ENCODE results near the gene CLHC1. TPM values are rescaled to one million over a fixed set of nuclear protein-coding genes. Genes with fewer than 3 reads are reported as not detected.

CLHC1 gene
- total and polyA plus RNA-seq, 9 donors: 5.6 to 21.3 (median 14.0) TPM

DNA sequence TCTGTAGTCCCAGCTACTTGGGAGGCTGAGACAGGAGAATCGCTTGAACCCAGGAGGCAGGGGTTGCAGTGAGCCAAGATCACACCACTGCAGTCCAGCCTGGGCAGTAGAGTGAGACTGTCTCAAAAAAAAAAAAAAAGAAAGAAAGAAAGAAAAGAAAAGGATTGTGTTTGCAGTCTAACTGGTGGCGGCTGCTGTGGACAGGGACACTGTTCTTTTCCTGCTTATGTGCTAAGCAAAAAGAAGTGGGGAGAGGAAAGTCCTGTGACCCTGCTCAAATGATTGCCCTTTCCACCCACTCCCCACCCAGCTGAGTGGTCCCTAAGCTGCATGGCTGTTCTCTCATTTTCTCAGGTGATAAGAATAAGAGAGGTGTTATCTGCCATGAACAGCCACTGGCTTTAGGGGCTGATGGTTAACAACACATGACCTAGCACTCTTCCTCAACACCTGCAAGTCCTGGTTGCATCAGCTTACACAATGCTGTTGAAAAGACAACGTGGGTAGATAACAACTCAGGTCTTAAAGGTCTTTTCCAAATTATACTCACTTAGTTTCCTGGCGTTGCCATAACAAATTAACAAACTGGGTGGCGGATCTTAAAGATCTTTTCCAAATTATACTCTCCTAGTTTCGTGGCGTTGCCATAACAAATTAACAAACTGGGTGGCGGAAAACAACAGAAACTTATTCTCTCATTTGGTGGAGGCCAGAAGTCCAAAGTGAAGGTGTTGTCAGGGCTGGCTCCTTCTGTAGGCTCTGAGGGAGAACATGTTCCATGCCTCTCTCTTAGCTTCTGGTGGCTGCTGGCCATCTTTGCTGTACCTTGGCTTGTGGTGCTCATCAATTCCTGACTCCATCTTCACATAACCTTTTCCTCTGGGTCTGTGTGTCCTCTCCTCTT is 91.5 kb downstream of the CLHC1 start:
- Histone ChIP-seq H3K27ac (no peak overlapping the region), H3K4me1 (ENCODE audit: insufficient read depth) (peaks cover 2% of the 10 kb centered on the region), H3K27me3 (no peaks in the 10 kb centered on the region), H3K4me3 (no peak overlapping the region), H3K36me3 (no peaks in the 10 kb centered on the region), H3K9me3 (no peaks in the 10 kb centered on the region)
- 89 to 91% (median 90%) methylated on average over 8 of the region's 8 CpGs for WGBS, 3 donors
- TF ChIP-seq, protein P1, sequence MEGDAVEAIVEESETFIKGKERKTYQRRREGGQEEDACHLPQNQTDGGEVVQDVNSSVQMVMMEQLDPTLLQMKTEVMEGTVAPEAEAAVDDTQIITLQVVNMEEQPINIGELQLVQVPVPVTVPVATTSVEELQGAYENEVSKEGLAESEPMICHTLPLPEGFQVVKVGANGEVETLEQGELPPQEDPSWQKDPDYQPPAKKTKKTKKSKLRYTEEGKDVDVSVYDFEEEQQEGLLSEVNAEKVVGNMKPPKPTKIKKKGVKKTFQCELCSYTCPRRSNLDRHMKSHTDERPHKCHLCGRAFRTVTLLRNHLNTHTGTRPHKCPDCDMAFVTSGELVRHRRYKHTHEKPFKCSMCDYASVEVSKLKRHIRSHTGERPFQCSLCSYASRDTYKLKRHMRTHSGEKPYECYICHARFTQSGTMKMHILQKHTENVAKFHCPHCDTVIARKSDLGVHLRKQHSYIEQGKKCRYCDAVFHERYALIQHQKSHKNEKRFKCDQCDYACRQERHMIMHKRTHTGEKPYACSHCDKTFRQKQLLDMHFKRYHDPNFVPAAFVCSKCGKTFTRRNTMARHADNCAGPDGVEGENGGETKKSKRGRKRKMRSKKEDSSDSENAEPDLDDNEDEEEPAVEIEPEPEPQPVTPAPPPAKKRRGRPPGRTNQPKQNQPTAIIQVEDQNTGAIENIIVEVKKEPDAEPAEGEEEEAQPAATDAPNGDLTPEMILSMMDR (IDR thresholded peaks at IDR 0.05): no peak
- TF ChIP-seq POLR2A (IDR thresholded peaks at IDR 0.05) (no peak), EP300 (IDR thresholded peaks at IDR 0.05) (no peak)
- no peak for DNase-seq
- intact Hi-C loops (cut with DNase I): no loop called here

DNA sequence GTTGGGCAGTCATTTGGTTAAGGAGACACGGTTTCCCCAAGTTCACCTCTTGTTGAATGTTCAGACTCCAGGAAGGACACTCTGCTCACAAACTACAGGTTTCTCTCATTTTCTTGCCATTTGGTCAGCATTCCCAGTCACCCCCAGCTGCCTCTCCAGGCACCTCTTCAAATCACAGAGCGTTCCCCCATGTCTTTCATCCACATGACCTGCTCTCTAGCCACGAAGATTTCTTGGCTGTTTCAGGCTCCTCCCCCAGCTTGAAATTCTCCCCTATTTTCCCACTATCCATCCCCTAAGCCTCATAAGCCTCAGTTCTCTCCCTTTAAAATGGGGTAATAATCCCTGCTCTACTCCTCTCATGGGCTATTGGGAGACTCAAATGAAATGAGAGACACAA is 92.8 kb downstream of the CLHC1 start:
- WGBS, 3 donors: 80 to 82% (median 80%) methylated on average over 3 of the region's 3 CpGs
- no peak overlapping the region for H3K27ac ChIP-seq

DNA sequence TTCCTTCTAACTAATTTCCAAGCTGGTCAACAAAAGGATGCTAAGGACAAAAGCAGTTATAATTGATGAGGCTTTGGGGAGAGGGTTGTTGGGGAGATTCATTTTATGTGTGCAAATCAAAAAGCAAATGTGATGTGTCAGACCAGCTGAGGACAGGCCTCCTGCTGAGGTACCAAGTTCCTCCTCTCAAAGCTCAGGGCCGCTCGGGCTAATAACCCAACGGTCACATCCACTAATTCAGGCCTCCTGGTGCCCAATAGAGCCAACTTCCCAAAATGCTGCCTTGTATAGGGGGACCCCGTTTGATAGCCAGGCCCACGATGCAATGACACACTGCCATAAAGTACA is 93.2 kb downstream of the CLHC1 start:
- TF ChIP-seq EP300 (IDR thresholded peaks at IDR 0.05): no peak
- TF ChIP-seq, protein P1 (IDR thresholded peaks at IDR 0.05): no peak
- TF ChIP-seq POLR2A (IDR thresholded peaks at IDR 0.05): no peak
- no peaks in the 10 kb centered on the region for H3K36me3 ChIP-seq
- no peak overlapping the region for H3K4me3 ChIP-seq
- DNase-seq: no peak
- intact Hi-C loops (cut with DNase I): no loop called here
- peak overlapping the region in 1 of 2 donors; percentile 0 for H3K27ac ChIP-seq
- no peaks in the 10 kb centered on the region for H3K9me3 ChIP-seq
- WGBS, 3 donors: 92 to 93% (median 93%) methylated on average over 5 of the region's 5 CpGs
- no peaks in the 10 kb centered on the region for H3K27me3 ChIP-seq
- peaks cover 7% of the 10 kb centered on the region for H3K4me1 ChIP-seq (ENCODE audit: insufficient read depth)

More for the DNA sequence above, 92.8 kb downstream of the CLHC1 start:
- TF ChIP-seq EP300 (IDR thresholded peaks at IDR 0.05): no peak
- TF ChIP-seq POLR2A (IDR thresholded peaks at IDR 0.05): no peak
- TF ChIP-seq, protein P1 (IDR thresholded peaks at IDR 0.05): no peak
- Histone ChIP-seq H3K4me1 (ENCODE audit: insufficient read depth) (peaks cover 6% of the 10 kb centered on the region), H3K9me3 (no peaks in the 10 kb centered on the region), H3K27me3 (no peaks in the 10 kb centered on the region), H3K4me3 (no peak overlapping the region), H3K36me3 (no peaks in the 10 kb centered on the region)
- intact Hi-C loops (cut with DNase I): no loop called here
- DNase-seq: no peak

DNA sequence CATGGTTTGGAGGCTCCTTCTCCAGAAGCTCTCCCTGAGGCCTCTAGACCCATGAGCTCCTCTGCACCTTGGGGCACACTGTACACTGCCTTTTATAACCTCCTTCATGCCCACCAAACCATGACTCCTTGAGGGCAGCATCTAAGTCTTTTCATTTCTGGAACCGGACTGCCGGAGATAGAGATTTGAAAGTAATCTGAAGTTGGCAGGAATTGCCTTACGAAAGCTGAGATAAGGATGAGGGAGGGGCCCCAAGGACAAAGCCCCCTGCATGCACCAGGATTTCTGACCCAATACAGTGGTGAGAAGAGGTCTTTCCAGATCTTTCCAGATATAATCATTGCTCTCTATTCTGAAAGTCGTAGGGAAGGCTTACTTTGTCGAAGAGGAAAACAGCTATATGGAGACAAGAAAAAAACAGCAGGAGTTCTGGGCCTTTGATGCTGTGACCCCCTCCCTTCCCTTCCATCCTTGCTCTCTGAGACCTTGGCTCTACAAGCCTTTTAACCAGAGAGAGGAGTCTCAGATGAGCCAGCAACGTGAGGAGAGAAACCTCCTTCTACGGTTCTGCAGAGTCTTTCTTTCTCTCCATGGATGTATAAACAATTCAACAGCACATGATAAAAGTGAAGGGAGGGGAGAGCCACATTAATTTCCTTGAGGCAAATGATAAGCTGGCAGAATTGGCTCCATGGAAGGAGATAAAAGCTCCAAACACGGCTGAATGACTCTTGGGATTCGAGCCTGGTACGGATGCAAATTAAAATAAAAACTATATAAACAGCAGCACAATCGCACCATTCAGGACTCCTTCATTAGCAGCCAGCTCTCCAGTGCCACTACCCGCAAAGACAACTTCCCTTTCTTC is 93.8 kb downstream of the CLHC1 start:
- no peak for DNase-seq
- Histone ChIP-seq H3K27me3 (no peaks in the 10 kb centered on the region), H3K36me3 (no peaks in the 10 kb centered on the region), H3K9me3 (no peaks in the 10 kb centered on the region), H3K4me1 (ENCODE audit: insufficient read depth) (peaks cover 7% of the 10 kb centered on the region), H3K4me3 (no peak overlapping the region), H3K27ac (peak overlapping the region in 1 of 2 donors; percentile 0)
- WGBS, 3 donors: 17 to 32% (median 31%) methylated on average over 12 of the region's 12 CpGs
- intact Hi-C loops (cut with DNase I): no loop called here
- TF ChIP-seq, protein P1 (IDR thresholded peaks at IDR 0.05): no peak

Data from ovary (tissue), 9 donors.